Purkinje cell (primary cell): ENCODE data around the gene NDUFS5. TPM values are rescaled to one million over a fixed set of nuclear protein-coding genes. Genes with fewer than 3 reads are reported as not detected.

Source experiments
- polyA plus RNA-seq: library from polyadenylated mRNA; unstranded; fragments of >200 nt; fragmentation: Nextera tagmentation; gene quantifications from 2 replicates; pipeline ENCODE4 v1.2.1, GENCODE V29; 2014

NDUFS5 gene
- polyA plus RNA-seq = 1,678 and 2,162 TPM in 2 replicates

DNA sequence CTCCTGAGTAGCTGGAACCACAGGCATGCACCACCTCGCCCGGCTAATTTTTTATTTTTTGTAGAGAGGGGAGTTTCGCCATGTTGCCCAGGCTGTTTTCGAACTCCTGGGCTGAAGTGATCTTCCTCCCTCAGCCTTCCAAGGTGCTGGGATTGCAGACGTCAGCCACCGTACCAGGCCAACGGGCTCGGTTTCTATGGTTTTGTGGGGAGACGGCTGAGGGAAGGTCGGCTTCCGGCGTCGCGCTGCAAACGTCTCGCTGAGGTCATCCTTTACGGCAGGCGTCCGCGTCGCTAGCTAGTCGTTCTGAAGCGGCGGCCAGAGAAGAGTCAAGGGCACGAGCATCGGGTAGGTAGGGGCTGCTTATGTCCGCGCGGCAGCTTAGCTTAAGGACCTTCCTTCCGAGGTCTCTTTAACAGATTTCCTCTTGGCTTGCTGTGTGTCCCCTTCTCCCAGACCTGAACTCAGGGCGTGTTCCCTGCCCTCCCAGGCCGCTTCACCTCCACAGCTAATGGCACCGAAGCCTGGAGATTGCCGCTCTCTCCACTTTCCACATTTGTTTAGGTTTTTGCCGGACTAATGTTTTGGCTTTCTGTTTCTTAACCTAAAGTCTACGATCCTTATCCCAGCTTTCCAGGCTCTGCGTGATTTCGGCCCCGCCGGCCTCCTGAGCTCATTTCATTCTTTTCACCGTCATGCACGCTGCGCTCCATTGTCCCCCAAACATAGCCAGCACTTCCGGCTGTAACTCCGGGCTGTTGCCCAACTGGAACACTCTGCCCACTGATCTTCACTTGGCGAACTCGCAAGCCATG lies at the start of gene NDUFS5:
TSS of gene NDUFS5 (plus strand) at position 300 of the 815 bp plus-strand sequence. CDS start 2,375 bp downstream, outside the sequence.

DNA sequence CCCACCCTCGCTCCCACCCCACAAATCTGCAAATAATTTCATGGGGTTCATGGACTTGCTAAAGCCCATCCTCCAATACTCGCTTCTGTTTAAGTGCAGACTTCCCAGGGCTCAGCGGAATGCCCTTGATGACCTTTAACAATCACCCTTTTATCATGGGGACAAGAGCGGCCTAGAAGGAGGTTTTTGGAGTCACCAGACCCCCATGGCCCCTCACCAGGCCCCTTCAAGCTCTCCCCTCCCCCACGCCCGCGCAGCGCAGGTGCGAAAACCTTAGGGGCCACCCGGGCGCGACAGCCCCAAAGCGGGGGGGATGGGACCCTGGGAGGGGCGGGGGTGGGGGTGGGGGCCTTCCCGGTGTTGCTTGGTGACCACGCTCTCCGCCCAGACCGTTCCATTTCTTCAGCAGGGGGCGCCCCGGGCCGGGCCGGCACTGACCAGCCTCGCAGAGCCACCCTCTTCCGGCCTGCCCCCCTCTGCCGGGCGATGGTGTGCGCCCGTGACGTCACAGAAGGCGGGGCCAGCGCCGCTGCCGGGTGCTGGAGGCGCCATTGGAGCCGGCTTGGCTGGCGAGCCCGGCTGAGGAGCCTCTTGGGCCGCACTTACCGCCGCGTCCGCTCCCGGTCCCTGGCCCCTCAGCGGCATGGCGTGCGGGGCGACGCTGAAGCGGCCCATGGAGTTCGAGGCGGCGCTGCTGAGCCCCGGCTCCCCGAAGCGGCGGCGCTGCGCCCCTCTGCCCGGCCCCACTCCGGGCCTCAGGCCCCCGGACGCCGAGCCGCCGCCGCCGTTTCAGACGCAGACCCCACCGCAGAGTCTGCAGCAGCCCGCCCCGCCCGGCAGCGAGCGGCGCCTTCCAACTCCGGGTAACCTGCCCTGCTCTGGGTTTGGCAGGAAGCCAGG lies 35.2 kb upstream of the NDUFS5 start, which contains the start of gene AKIRIN1:
TSS of gene AKIRIN1 (plus strand) at position 539 of the 900 bp plus-strand sequence. CDS start at position 644, 105 bp downstream.

Other genes with a start within 250 kb of the NDUFS5 start
- 33.7 and 39.6 TPM in 2 replicates for gene RRAGC, start 166.6 kb upstream of the NDUFS5 start, polyA plus RNA-seq
- 39.9 and 58.1 TPM in 2 replicates for gene MYCBP, start 153.0 kb upstream of the NDUFS5 start, polyA plus RNA-seq
- gene GJA9, start 144.8 kb upstream of the NDUFS5 start, polyA plus RNA-seq = not detected in 2 replicates
- 0.20 and 0.38 TPM in 2 replicates for gene RHBDL2, start 84.5 kb upstream of the NDUFS5 start, polyA plus RNA-seq
- gene AKIRIN1, start 35.1 kb upstream of the NDUFS5 start, polyA plus RNA-seq = 29.6 and 33.6 TPM in 2 replicates
- gene MACF1, start 178.3 kb downstream of the NDUFS5 start, polyA plus RNA-seq = 103 and 127 TPM in 2 replicates